ENCODE results near the gene AMDHD2.

The AMDHD2 gene

GRCh38 chr16:2499454-2499853 lies 20.7 kb upstream of the AMDHD2 start:
- no peak for DNase-seq (ENCODE audit: low spot score)

- no peak for DNase-seq (ENCODE audit: low spot score)
Measured at GRCh38 chr16:2499890-2500429, 20.2 kb upstream of the AMDHD2 start.

GRCh38 chr16:2500430-2500917 lies 19.7 kb upstream of the AMDHD2 start:
- no peak for DNase-seq (ENCODE audit: low spot score)

- DNase-seq (ENCODE audit: low spot score), result peak; percentile 91
Measured at GRCh38 chr16:2500918-2501750, 19.0 kb upstream of the AMDHD2 start.

GRCh38 chr16:2501946-2502895 lies 17.9 kb upstream of the AMDHD2 start:
- no peak for DNase-seq (ENCODE audit: low spot score)

- no peak for DNase-seq (ENCODE audit: low spot score)
Measured at GRCh38 chr16:2505695-2506094, 14.5 kb upstream of the AMDHD2 start.

- no peak for DNase-seq (ENCODE audit: low spot score)
Measured at GRCh38 chr16:2507052-2507659, 13.0 kb upstream of the AMDHD2 start.

- no peak for DNase-seq (ENCODE audit: low spot score)
Measured at GRCh38 chr16:2507665-2508064, 12.5 kb upstream of the AMDHD2 start.

GRCh38 chr16:2508722-2509400 lies 11.3 kb upstream of the AMDHD2 start:
- no peak for DNase-seq (ENCODE audit: low spot score)

GRCh38 chr16:2511128-2511800 lies 8.9 kb upstream of the AMDHD2 start:
- DNase-seq (ENCODE audit: low spot score), result peak; percentile 86

GRCh38 chr16:2511996-2512734 lies 8.0 kb upstream of the AMDHD2 start:
- DNase-seq (ENCODE audit: low spot score), result no peak

GRCh38 chr16:2512735-2513404 lies 7.3 kb upstream of the AMDHD2 start:
- no peak for DNase-seq (ENCODE audit: low spot score)

GRCh38 chr16:2513405-2514332 lies 6.5 kb upstream of the AMDHD2 start, which contains the start of gene ATP6V0C:
Gene ATP6V0C, plus strand, starts transcription at chr16:2513952. Its CDS starts 152 bp downstream, at chr16:2514104.
- DNase-seq (ENCODE audit: low spot score), result peak; percentile 96

- peak; percentile 43 for DNase-seq (ENCODE audit: low spot score)
Measured at GRCh38 chr16:2514333-2515179, 5.6 kb upstream of the AMDHD2 start.

GRCh38 chr16:2515180-2515851 lies 4.9 kb upstream of the AMDHD2 start:
- DNase-seq (ENCODE audit: low spot score), result peak; percentile 51

- no peak for DNase-seq (ENCODE audit: low spot score)
Measured at GRCh38 chr16:2516391-2517240, 3.6 kb upstream of the AMDHD2 start.

Data from AG08396 (cell line).